NB4 (cell line): ENCODE measurements around the gene PGAP1.
"Not testable (repeated sequence)": the region's sequence is repeated elsewhere in the genome, so short reads cannot be mapped to it uniquely, and the experiment has no call there.

Experiments used
- DNase-seq: peaks from one replicate; pipeline ENCODE4 v3.0.0; 2010; ENCODE audit warnings: low read depth
- H3K4me3 ChIP-seq: one replicate; pipeline ENCODE4 v1.5.1; 2011; ENCODE audit warnings: mild to moderate bottlenecking, low read depth, low read length, moderate library complexity
- MYC ChIP-seq: IDR thresholded peaks from 2 replicates; pipeline ENCODE4 v1.6.1; 2011; ENCODE audit warnings: low read depth, low read length
- POLR2A ChIP-seq: IDR thresholded peaks from 2 replicates; pipeline ENCODE4 v1.6.1; 2011; ENCODE audit warnings: mild to moderate bottlenecking; ENCODE audit not compliant: insufficient read length; ENCODE audit errors: extremely low read depth
- TF ChIP-seq, protein P1 (sequence below): IDR thresholded peaks from 2 replicates; pipeline ENCODE4 v1.6.1; 2011; ENCODE audit warnings: low read depth, low read length
- TF ChIP-seq, protein P2 (sequence below): IDR thresholded peaks from one replicate; pipeline ENCODE4 v1.5.1; 2012; ENCODE audit warnings: low read depth, low read length

PGAP1 gene

DNA sequence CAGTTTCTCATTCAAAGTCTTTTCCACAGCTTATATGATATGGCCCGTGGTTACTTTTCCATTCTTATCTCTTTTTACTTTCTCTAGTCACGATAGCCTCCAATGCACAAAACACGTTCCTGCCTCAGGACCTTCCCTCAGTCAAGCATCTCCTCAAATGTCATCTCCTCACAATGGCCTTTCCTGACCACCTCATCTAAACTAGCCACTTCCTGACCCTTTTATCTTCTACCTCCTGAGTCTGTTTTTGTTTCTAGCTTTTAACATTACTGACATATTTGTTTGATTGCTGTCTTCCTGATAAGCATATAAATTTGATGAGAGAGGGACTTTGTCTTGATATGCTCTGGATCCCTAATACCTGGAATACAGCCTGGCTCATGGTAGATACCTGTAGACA, 7.6 kb downstream of the PGAP1 start:
- DNase-seq = no peak
- no peak for TF ChIP-seq POLR2A
- no peak for TF ChIP-seq MYC
- TF ChIP-seq, protein P1, sequence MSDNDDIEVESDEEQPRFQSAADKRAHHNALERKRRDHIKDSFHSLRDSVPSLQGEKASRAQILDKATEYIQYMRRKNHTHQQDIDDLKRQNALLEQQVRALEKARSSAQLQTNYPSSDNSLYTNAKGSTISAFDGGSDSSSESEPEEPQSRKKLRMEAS = no peak
- TF ChIP-seq, protein P2, sequence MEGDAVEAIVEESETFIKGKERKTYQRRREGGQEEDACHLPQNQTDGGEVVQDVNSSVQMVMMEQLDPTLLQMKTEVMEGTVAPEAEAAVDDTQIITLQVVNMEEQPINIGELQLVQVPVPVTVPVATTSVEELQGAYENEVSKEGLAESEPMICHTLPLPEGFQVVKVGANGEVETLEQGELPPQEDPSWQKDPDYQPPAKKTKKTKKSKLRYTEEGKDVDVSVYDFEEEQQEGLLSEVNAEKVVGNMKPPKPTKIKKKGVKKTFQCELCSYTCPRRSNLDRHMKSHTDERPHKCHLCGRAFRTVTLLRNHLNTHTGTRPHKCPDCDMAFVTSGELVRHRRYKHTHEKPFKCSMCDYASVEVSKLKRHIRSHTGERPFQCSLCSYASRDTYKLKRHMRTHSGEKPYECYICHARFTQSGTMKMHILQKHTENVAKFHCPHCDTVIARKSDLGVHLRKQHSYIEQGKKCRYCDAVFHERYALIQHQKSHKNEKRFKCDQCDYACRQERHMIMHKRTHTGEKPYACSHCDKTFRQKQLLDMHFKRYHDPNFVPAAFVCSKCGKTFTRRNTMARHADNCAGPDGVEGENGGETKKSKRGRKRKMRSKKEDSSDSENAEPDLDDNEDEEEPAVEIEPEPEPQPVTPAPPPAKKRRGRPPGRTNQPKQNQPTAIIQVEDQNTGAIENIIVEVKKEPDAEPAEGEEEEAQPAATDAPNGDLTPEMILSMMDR = no peak
- no peak overlapping the region for H3K4me3 ChIP-seq

DNA sequence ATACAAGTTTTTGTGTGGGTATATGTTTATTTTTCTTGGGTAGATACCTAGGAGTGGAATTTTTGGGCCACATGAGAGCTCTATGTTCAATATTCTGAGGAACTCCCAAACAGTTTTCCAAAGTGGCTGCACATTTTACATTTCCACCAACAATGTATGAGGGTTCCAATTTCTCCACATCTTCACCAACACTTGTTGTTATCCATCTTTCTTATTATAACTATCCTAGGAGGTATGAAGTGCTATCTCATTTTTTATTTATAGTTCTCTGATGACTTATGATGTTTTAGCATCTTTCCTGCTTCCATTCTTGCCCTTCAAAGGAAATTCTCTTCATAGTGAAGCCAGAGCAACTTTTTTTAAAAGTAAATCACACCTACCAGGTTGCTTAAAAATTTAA, 8.7 kb downstream of the PGAP1 start:
- no peak for DNase-seq
- H3K4me3 ChIP-seq = no peak overlapping the region
- TF ChIP-seq POLR2A = no peak
- TF ChIP-seq, protein P2 = no peak

DNA sequence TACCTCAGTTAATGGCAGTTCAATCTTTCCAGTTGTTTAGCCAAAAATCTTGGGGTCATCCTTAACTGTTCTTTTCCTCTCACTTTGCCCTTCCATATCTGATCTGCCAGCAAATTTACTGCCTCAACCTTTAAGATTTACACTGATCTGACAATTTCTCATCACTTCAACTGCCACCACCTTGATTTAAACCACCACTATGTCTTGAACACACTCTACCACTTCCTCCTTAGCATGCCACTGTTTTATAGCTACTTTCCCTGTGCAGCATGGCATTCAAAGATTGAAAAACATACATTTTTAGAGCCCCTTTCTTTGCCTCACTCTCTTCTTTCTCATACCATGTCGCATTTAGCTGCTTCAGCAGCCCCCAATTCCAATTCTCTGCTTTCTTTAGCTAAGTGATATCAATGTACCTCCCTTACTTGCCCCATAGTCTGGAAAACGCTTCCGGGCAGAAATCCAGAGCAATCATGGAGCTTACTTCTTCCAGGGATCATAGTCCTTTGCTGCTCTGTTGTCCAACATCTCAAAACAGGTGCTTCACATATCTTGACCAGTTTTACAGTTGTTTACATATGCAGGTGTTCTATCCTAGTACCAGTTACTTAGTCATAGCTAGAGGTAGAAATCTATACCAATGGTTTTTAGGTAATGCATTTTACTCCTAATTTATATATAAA, 10.9 kb downstream of the PGAP1 start:
- no peak overlapping the region for H3K4me3 ChIP-seq
- no peak for DNase-seq
- TF ChIP-seq, protein P1 = no peak
- TF ChIP-seq MYC = no peak
- no peak for TF ChIP-seq POLR2A
- TF ChIP-seq, protein P2 = no peak

DNA sequence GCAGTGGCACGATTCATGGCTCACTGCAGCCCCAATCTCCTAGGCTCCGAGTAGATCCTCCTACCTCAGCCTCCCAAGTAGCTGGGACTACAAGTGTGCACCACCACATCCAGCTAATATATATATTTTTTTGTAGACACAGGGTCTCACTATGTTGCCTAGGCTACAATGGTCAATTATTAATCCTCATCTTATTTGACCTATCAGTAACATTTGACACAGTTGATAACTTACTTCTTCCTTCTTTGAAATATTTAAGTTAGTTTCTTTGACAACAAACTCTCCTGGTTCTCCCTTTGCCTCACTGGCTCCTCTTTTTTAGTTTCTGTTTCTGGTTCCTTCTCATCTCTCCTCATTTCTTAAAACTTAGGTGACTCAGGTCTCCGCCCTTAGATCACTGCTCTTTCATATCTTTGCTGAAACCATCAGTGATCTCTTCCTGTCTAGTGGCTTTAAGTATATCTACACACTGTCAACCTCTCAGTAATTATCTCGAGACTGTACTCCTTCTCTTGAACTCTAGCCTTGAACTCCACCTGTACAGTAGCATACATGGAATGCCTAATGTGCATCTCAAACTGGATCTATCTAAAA, 11.5 kb downstream of the PGAP1 start:
- TF ChIP-seq, protein P1 = no peak
- TF ChIP-seq, protein P2 = no peak
- TF ChIP-seq MYC (no peak), POLR2A (no peak)
- no peak for DNase-seq
- no peak overlapping the region for H3K4me3 ChIP-seq

DNA sequence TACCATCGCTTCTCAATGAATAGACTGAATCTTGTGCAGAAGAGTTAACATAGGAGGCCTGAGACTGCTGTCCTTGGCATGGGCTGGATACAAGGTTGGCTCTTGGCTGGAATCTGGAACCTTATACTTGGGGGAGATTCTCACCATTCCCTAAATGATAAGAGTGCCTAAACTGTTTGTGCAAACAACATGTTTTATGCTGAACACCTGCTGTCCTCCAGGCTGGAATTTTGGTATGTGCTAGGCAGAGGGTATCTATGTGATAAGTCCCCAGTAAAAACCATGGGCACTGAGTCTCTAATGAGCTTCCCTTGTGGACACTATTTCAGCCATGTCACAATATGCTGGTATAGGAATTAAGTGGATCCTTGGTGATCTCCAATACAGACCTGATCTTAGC, 12.8 kb downstream of the PGAP1 start:
- DNase-seq = no peak
- H3K4me3 ChIP-seq = no peak overlapping the region
- TF ChIP-seq MYC (no peak), POLR2A (no peak)
- TF ChIP-seq, protein P1 = no peak
- TF ChIP-seq, protein P2 = no peak

DNA sequence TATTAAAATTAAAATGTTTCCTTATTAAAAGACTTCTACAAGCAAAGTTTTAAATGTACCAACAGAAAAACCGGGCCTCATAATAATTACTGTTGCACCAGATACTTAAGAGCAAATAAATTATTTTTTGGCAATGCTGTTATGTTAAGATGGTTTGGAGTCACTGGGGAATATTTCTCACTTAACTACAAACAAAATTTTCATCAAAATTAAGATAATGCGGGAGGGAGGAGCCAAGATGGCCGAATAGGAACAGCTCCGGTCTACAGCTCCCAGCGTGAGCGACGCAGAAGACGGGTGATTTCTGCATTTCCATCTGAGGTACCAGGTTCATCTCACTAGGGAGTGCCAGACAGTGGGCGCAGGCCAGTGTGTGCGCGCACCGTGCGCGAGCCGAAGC, 21.1 kb downstream of the PGAP1 start:
- not testable (repeated sequence) for DNase-seq, H3K4me3 ChIP-seq
